DND-41 (cell line): ENCODE results near the gene THY1.

Experiments
- ATAC-seq: fragments of 200-7000 bp; cut with Tn5 transposase; 3 replicates; pipeline ENCODE4 v1.9.1; 2021; ENCODE audit warnings: low read depth; ENCODE audit not compliant: insufficient read depth
- DNase-seq: peaks from one replicate; pipeline ENCODE4 v3.0.0-alpha.2; 2020
- H2AFZ ChIP-seq: 2 replicates; pipeline ENCODE4 v1.6.0; 2012; ENCODE audit warnings: low read depth, low read length
- H3K27ac ChIP-seq: 2 replicates; pipeline ENCODE4 v1.5.1; 2012; ENCODE audit warnings: low read length, inconsistent platforms
- H3K27me3 ChIP-seq: fragments of 200-600 bp; sonication (generic); 2 replicates; pipeline ENCODE4 v1.6.0; 2012; ENCODE audit warnings: low read length, mild to moderate bottlenecking, inconsistent platforms; ENCODE audit not compliant: insufficient read depth, poor library complexity
- H3K36me3 ChIP-seq: 2 replicates; pipeline ENCODE4 v1.5.1; 2012; ENCODE audit warnings: low read length, inconsistent platforms; ENCODE audit not compliant: insufficient read depth
- H3K4me1 ChIP-seq: 2 replicates; pipeline ENCODE4 v1.5.1; 2012; ENCODE audit warnings: mild to moderate bottlenecking, low read length; ENCODE audit not compliant: insufficient read depth
- H3K4me2 ChIP-seq: 2 replicates; pipeline ENCODE4 v1.6.0; 2012; ENCODE audit warnings: mild to moderate bottlenecking, moderate library complexity, low read length, inconsistent platforms; ENCODE audit not compliant: insufficient read depth
- H3K4me3 ChIP-seq, 2 experiments: fragments of 200-600 bp in 1 of 2; shearing (Covaris generic) in 1 of 2; 2 replicates each; pipeline ENCODE4 v1.5.1; 2012 to 2016; ENCODE audit warnings: inconsistent platforms in 2 of 2, low read length in 2 of 2, mild to moderate bottlenecking in 2 of 2, low read depth in 1 of 2, moderate library complexity in 1 of 2
- H3K79me2 ChIP-seq: 2 replicates; pipeline ENCODE4 v1.6.0; 2012; ENCODE audit warnings: low read length, inconsistent platforms; ENCODE audit not compliant: insufficient read depth
- H3K9ac ChIP-seq: 2 replicates; pipeline ENCODE4 v1.6.0; 2012; ENCODE audit warnings: low read depth, mild to moderate bottlenecking, inconsistent platforms, low read length, moderate library complexity
- H3K9me3 ChIP-seq: 2 replicates; pipeline ENCODE4 v1.5.1; 2012; ENCODE audit warnings: low read length, moderate library complexity, mild to moderate bottlenecking, inconsistent platforms; ENCODE audit not compliant: insufficient read depth, severe bottlenecking
- H4K20me1 ChIP-seq: 2 replicates; pipeline ENCODE4 v1.6.0; 2012; ENCODE audit warnings: low read length; ENCODE audit not compliant: insufficient read depth
- EZH2 ChIP-seq: IDR thresholded peaks from 3 replicates; pipeline ENCODE4 v1.6.1; 2012; ENCODE audit warnings: borderline replicate concordance, low read depth, mild to moderate bottlenecking, moderate library complexity, low read length, inconsistent platforms; ENCODE audit not compliant: severe bottlenecking
- TF ChIP-seq, protein P1 (sequence below): IDR thresholded peaks from 2 replicates; pipeline ENCODE4 v1.5.1; 2012; ENCODE audit warnings: borderline replicate concordance, low read length, moderate library complexity, mild to moderate bottlenecking; ENCODE audit not compliant: poor library complexity, severe bottlenecking; ENCODE audit errors: extremely low read depth

THY1 gene

DNA sequence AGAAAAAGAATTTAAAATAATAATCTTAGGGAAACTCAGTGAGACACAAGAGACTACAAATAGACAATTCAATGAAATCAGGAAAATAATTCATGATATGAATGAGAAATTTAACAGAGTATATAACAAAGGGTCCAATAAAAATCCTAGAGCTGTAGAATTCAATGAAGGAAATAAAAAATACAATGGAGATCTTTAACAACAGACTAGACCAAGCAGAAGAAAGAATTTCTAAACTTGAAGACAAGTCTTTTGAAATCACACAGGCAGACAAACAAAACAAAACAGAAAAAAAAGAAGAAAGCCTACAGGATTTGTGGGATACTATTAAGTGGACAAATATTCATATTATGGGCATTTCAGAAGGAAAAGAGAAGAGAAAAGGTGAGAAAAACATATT is 25.2 kb downstream of the THY1 start:
- Histone ChIP-seq H3K9me3 (peaks cover 4% of the 10 kb centered on the region), H3K9ac (no peak overlapping the region), H3K4me3 (no peak overlapping the region), H3K4me1 (no peaks in the 10 kb centered on the region), H3K36me3 (no peaks in the 10 kb centered on the region), H3K27me3 (peaks cover 5% of the 10 kb centered on the region), H3K4me2 (no peak overlapping the region), H3K79me2 (no peaks in the 10 kb centered on the region), H3K27ac (no peak overlapping the region), H4K20me1 (no peaks in the 10 kb centered on the region), H2AFZ (no peak overlapping the region)
- ATAC-seq (no peak), DNase-seq (no peak)
- TF ChIP-seq, protein P1, sequence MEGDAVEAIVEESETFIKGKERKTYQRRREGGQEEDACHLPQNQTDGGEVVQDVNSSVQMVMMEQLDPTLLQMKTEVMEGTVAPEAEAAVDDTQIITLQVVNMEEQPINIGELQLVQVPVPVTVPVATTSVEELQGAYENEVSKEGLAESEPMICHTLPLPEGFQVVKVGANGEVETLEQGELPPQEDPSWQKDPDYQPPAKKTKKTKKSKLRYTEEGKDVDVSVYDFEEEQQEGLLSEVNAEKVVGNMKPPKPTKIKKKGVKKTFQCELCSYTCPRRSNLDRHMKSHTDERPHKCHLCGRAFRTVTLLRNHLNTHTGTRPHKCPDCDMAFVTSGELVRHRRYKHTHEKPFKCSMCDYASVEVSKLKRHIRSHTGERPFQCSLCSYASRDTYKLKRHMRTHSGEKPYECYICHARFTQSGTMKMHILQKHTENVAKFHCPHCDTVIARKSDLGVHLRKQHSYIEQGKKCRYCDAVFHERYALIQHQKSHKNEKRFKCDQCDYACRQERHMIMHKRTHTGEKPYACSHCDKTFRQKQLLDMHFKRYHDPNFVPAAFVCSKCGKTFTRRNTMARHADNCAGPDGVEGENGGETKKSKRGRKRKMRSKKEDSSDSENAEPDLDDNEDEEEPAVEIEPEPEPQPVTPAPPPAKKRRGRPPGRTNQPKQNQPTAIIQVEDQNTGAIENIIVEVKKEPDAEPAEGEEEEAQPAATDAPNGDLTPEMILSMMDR = no peak
- TF ChIP-seq EZH2 = no peak

DNA sequence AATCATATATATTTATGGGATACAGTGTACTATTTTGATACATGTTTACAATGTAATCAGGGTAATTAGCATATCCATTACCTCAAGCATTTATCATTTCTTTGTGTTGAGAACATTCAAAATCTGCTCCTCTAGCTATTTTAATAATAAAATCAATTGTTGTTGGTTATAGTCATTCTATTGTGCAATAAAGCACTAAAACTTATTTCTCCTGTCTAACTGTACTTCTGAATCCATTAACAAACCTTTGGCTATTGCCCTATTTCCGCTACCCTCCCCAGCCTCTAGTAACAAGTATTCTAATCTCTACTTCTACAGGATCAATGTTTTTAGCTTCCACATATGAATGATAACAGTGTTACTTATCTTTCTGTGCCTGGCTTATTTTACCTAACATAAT is 26.1 kb downstream of the THY1 start:
- Histone ChIP-seq H4K20me1 (no peaks in the 10 kb centered on the region), H3K79me2 (no peaks in the 10 kb centered on the region), H2AFZ (no peak overlapping the region), H3K4me3 (no peak overlapping the region), H3K9me3 (peaks cover 4% of the 10 kb centered on the region), H3K27ac (no peak overlapping the region), H3K36me3 (no peaks in the 10 kb centered on the region), H3K4me2 (no peak overlapping the region), H3K4me1 (no peaks in the 10 kb centered on the region), H3K27me3 (peaks cover 3% of the 10 kb centered on the region), H3K9ac (no peak overlapping the region)
- no peak for ATAC-seq
- TF ChIP-seq, protein P1 = no peak
- no peak for TF ChIP-seq EZH2
- no peak for DNase-seq

DNA sequence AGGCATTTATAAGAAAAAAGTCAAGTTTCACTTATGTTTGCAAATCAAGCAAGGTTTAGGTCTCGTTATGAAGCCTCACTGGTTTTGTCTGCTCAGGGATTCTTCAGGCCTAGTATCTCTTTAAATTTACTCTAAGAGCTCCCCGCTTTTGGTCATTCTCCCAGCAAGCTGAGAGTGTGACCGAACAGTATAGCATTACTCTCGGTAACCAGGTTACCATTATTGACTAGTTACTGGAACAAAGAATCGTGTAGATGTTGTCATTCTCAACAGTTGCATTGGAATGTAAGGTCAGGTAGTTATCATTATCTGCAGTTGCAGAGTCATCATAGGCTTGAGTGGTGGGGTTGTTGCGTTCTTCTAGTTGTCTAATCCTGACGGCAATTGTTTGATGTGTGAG is 31.7 kb downstream of the THY1 start:
- Histone ChIP-seq H3K4me3 (no peak overlapping the region), H2AFZ (no peak overlapping the region), H3K9ac (no peak overlapping the region), H4K20me1 (no peaks in the 10 kb centered on the region), H3K27ac (no peak overlapping the region), H3K79me2 (no peaks in the 10 kb centered on the region), H3K9me3 (no peaks in the 10 kb centered on the region), H3K27me3 (peaks cover 3% of the 10 kb centered on the region), H3K36me3 (no peaks in the 10 kb centered on the region), H3K4me1 (no peaks in the 10 kb centered on the region), H3K4me2 (no peak overlapping the region)
- TF ChIP-seq EZH2 = no peak
- TF ChIP-seq, protein P1 = no peak
- DNase-seq (no peak), ATAC-seq (no peak)
